HG03095 (cell line): ENCODE data around the gene ACTA2.
A peak's percentile ranks its signal among the peaks of the same experiment; 100 is the strongest.

Experiments used
- ATAC-seq: cut with Tn5 transposase; IDR thresholded peaks from one replicate; pipeline ENCODE4 v1.9.1; 2021; ENCODE audit warnings: moderate library complexity; ENCODE audit not compliant: unreplicated experiment

The ACTA2 gene

GRCh38 chr10:88952647-88953111 is at the start of gene ACTA2:
ACTA2 (minus strand) TSS chr10:88952773; CDS start chr10:88948930, 3,843 bp downstream.
- ATAC-seq: no peak

- no peak for ATAC-seq
These were observed 49.1 kb upstream of the ACTA2 start for GRCh38 chr10:89001729-89002072.

- no peak for ATAC-seq
These were observed 48.6 kb upstream of the ACTA2 start for GRCh38 chr10:89001024-89001728.

- ATAC-seq: no peak
These were observed 47.1 kb upstream of the ACTA2 start for GRCh38 chr10:88999625-89000024.

- ATAC-seq: peak; percentile 40
These were observed 44.4 kb upstream of the ACTA2 start for GRCh38 chr10:88996927-88997326.

GRCh38 chr10:88995156-88995876 is 42.7 kb upstream of the ACTA2 start:
- no peak for ATAC-seq

GRCh38 chr10:88994019-88994418 is 41.4 kb upstream of the ACTA2 start:
- no peak for ATAC-seq

- ATAC-seq: no peak
These were observed 40.5 kb upstream of the ACTA2 start for GRCh38 chr10:88992921-88993524.

GRCh38 chr10:88991899-88992320 is 39.3 kb upstream of the ACTA2 start:
- ATAC-seq: no peak

GRCh38 chr10:88991161-88991898 is 38.8 kb upstream of the ACTA2 start:
- ATAC-seq: peak; percentile 29

- ATAC-seq: peak; percentile 53
These were observed 38.0 kb upstream of the ACTA2 start, which contains the start of gene FAS for GRCh38 chr10:88990384-88991160. FAS (plus strand) TSS chr10:88990798; CDS start chr10:88990877, 79 bp downstream.

GRCh38 chr10:88989824-88990383 is 37.3 kb upstream of the ACTA2 start:
- peak; percentile 23 for ATAC-seq

GRCh38 chr10:88989423-88989822 is 36.9 kb upstream of the ACTA2 start:
- no peak for ATAC-seq

GRCh38 chr10:88987840-88988239 is 35.3 kb upstream of the ACTA2 start:
- no peak for ATAC-seq

GRCh38 chr10:88987243-88987725 is 34.7 kb upstream of the ACTA2 start:
- no peak for ATAC-seq

- no peak for ATAC-seq
These were observed 34.1 kb upstream of the ACTA2 start for GRCh38 chr10:88986549-88987242.

GRCh38 chr10:88984525-88984924 is 32.0 kb upstream of the ACTA2 start:
- ATAC-seq: no peak

GRCh38 chr10:88983939-88984338 is 31.4 kb upstream of the ACTA2 start:
- no peak for ATAC-seq

- no peak for ATAC-seq
These were observed 30.6 kb upstream of the ACTA2 start for GRCh38 chr10:88983206-88983605.
